ENCODE data around the gene DMD. TPM values are rescaled to one million over a fixed set of nuclear protein-coding genes. Genes with fewer than 3 reads are reported as not detected.
"Not testable (repeated sequence)": the region's sequence is repeated elsewhere in the genome, so short reads cannot be mapped to it uniquely, and the experiment has no call there.

Gene DMD
- total RNA-seq, 5 donors from 2014 or later (not counting 1 experiment from before 2014, with no cell fraction given) = 0.73 to 1.6 (median 0.88) TPM; not detected in 1

DNA sequence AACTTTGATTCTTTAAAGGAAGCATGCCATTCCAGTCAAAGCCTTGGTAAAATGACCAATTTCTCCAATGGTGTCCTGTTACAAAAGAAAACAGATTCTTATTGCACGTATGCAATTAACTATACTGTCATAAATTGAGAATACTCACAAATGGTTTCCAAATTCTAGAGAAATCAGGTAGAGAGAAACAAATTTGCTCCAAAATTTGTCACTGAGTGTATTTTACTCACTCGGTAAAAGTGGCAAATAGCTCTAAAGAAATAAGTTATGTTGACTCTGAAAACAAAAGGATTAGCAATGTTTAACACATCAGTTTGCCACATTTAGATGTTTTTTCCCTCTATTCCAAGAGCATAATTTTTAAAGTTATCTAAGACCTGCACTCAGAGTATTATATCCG is 133.1 kb downstream of the DMD start:
- ChIA-PET POLR2A (no interaction called here), CTCF (no interaction called here)
- H3K9me3 Mint-ChIP-seq = peaks cover 0 to 5% (median 2%) of the 10 kb centered on the region in 3 donors
- H3K27ac Mint-ChIP-seq = no peak overlapping the region
- Histone ChIP-seq H3K4me1 (ENCODE audit: control insufficient read depth in 1 of 2, extremely low read depth in 1 of 2, insufficient read depth in 2 of 2, low read length in 2 of 2) (no peaks in the 10 kb centered on the region), H3K27ac (ENCODE audit: low read length) (no peak overlapping the region), H3K27me3 (replicated peaks in 1 of 2; ENCODE audit: control insufficient read depth in 2 of 2, extremely low read depth in 1 of 2, insufficient read depth in 2 of 2, low read length in 1 of 2) (no peaks in the 10 kb centered on the region), H3K36me3 (ENCODE audit: control insufficient read depth in 2 of 2, extremely low read depth in 1 of 2, insufficient read depth in 1 of 2, low read length in 1 of 2) (no peaks in the 10 kb centered on the region), H3K4me3 (ENCODE audit: control insufficient read depth in 1 of 2, extremely low read depth in 1 of 2, low read length in 1 of 2) (no peak overlapping the region), H3K9me3 (no peaks in the 10 kb centered on the region)
- H3K27me3 Mint-ChIP-seq = no peaks in the 10 kb centered on the region
- no CpG with 5 or more reads among the region's 3 CpGs for WGBS (ENCODE audit: insufficient coverage)
- H3K4me1 Mint-ChIP-seq = no peaks in the 10 kb centered on the region
- H3K36me3 Mint-ChIP-seq = no peaks in the 10 kb centered on the region
- no peak overlapping the region for H3K4me3 Mint-ChIP-seq
- DNase-seq (no peak), ATAC-seq (replicated peaks in 1 of 4) (no peak)

DNA sequence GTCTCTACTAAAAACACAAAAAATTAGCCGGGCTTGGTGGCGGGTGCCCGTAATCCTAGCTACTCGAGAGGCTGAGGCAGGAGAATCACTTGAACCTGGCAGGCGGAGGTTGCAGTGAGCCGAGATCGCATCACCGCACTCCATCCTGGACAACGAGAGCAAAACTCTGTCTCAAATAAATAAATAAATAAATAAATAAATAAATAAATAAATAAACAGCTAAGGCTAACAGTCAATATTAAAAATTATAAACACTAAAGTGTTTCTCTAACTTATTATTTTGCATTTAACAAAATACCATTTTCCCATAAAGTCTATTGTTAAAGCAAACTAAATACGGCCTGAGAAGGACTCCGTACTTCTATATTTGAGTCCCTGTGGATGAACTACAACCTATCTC is 137.7 kb downstream of the DMD start:
- no CpG with 5 or more reads among the region's 11 CpGs for WGBS (ENCODE audit: insufficient coverage)
- H3K27ac Mint-ChIP-seq, DNase-seq: not testable (repeated sequence)

DNA sequence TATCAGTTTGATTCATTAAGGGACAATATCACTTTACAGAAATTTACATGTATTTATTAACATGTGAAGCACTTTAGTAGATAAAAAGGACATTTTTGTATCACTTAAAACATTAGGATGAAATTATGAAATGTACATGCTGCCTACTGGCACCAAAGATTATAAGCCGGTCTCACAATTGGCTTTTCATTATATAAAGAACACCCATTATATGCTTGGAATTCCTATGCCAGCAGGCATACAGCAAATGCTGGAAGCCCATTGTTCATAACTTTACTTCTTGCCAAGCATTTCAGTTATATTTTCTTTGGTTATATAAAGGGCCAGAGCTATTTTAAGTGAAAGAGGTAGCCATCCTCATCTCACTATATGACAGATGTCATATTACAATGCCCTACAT is 145.9 kb downstream of the DMD start:
- Histone ChIP-seq H3K36me3 (ENCODE audit: control insufficient read depth in 2 of 2, extremely low read depth in 1 of 2, insufficient read depth in 1 of 2, low read length in 1 of 2) (no peaks in the 10 kb centered on the region), H3K4me3 (ENCODE audit: control insufficient read depth in 1 of 2, extremely low read depth in 1 of 2, low read length in 1 of 2) (no peak overlapping the region), H3K4me1 (ENCODE audit: control insufficient read depth in 1 of 2, extremely low read depth in 1 of 2, insufficient read depth in 2 of 2, low read length in 2 of 2) (no peaks in the 10 kb centered on the region), H3K27ac (ENCODE audit: low read length) (no peak overlapping the region), H3K27me3 (replicated peaks in 1 of 2; ENCODE audit: control insufficient read depth in 2 of 2, extremely low read depth in 1 of 2, insufficient read depth in 2 of 2, low read length in 1 of 2) (no peaks in the 10 kb centered on the region), H3K9me3 (no peaks in the 10 kb centered on the region)
- CTCF ChIA-PET = no interaction called here
- peaks cover 0 to 3% (median 2%) of the 10 kb centered on the region in 3 donors for H3K9me3 Mint-ChIP-seq
- WGBS (ENCODE audit: insufficient coverage) = no CpG with 5 or more reads among the region's 1 CpG
- ATAC-seq (replicated peaks in 1 of 4) (no peak), DNase-seq (no peak)
- H3K4me3 Mint-ChIP-seq = no peak overlapping the region
- no peak overlapping the region for H3K27ac Mint-ChIP-seq
- no peaks in the 10 kb centered on the region for H3K27me3 Mint-ChIP-seq
- POLR2A ChIA-PET = no interaction called here
- H3K4me1 Mint-ChIP-seq = no peaks in the 10 kb centered on the region
- no peaks in the 10 kb centered on the region for H3K36me3 Mint-ChIP-seq

More for the DNA sequence above, 137.7 kb downstream of the DMD start:
- H3K9me3 ChIP-seq; H3K36me3 Mint-ChIP-seq; H3K27ac ChIP-seq (ENCODE audit: low read length); POLR2A ChIA-PET; CTCF ChIA-PET; H3K4me3 Mint-ChIP-seq; H3K27me3 Mint-ChIP-seq; H3K9me3 Mint-ChIP-seq; H3K27me3 ChIP-seq (replicated peaks in 1 of 2; ENCODE audit: control insufficient read depth in 2 of 2, extremely low read depth in 1 of 2, insufficient read depth in 2 of 2, low read length in 1 of 2); H3K4me1 Mint-ChIP-seq; H3K36me3 ChIP-seq (ENCODE audit: control insufficient read depth in 2 of 2, extremely low read depth in 1 of 2, insufficient read depth in 1 of 2, low read length in 1 of 2); ATAC-seq (replicated peaks in 1 of 4); H3K4me3 ChIP-seq (ENCODE audit: control insufficient read depth in 1 of 2, extremely low read depth in 1 of 2, low read length in 1 of 2); H3K4me1 ChIP-seq (ENCODE audit: control insufficient read depth in 1 of 2, extremely low read depth in 1 of 2, insufficient read depth in 2 of 2, low read length in 2 of 2): not testable (repeated sequence)

- peaks cover 0 to 3% (median 0%) of the 10 kb centered on the region in 3 donors for H3K9me3 Mint-ChIP-seq
- ATAC-seq (replicated peaks in 1 of 4) = no peak
- H3K27me3 Mint-ChIP-seq = no peaks in the 10 kb centered on the region
- H3K4me3 Mint-ChIP-seq = no peak overlapping the region
- no peaks in the 10 kb centered on the region for H3K36me3 Mint-ChIP-seq
- H3K27me3 ChIP-seq (replicated peaks in 1 of 2; ENCODE audit: control insufficient read depth in 2 of 2, extremely low read depth in 1 of 2, insufficient read depth in 2 of 2, low read length in 1 of 2) = no peaks in the 10 kb centered on the region
- CTCF ChIA-PET = no interaction called here
- WGBS (ENCODE audit: insufficient coverage) = no CpG with 5 or more reads among the region's 1 CpG
- no peak overlapping the region for H3K27ac Mint-ChIP-seq
- H3K4me3 ChIP-seq (ENCODE audit: control insufficient read depth in 1 of 2, extremely low read depth in 1 of 2, low read length in 1 of 2) = no peak overlapping the region
- POLR2A ChIA-PET = no interaction called here
- no peak overlapping the region for H3K27ac ChIP-seq (ENCODE audit: low read length)
- no peaks in the 10 kb centered on the region for H3K36me3 ChIP-seq (ENCODE audit: control insufficient read depth in 2 of 2, extremely low read depth in 1 of 2, insufficient read depth in 1 of 2, low read length in 1 of 2)
- no peaks in the 10 kb centered on the region for H3K9me3 ChIP-seq
- no peak for DNase-seq
- no peaks in the 10 kb centered on the region for H3K4me1 Mint-ChIP-seq
- no peaks in the 10 kb centered on the region for H3K4me1 ChIP-seq (ENCODE audit: control insufficient read depth in 1 of 2, extremely low read depth in 1 of 2, insufficient read depth in 2 of 2, low read length in 2 of 2)
Observed at GRCh38 chrX:33062041-33062440, 149.3 kb downstream of the DMD start.

GRCh38 chrX:33053001-33053400 is 158.3 kb downstream of the DMD start:
- H3K36me3 ChIP-seq (ENCODE audit: control insufficient read depth in 2 of 2, extremely low read depth in 1 of 2, insufficient read depth in 1 of 2, low read length in 1 of 2) = no peaks in the 10 kb centered on the region
- no peak overlapping the region for H3K4me3 ChIP-seq (ENCODE audit: control insufficient read depth in 1 of 2, extremely low read depth in 1 of 2, low read length in 1 of 2)
- no peak overlapping the region for H3K27ac ChIP-seq (ENCODE audit: low read length)
- H3K36me3 Mint-ChIP-seq = no peaks in the 10 kb centered on the region
- H3K9me3 Mint-ChIP-seq = peaks cover 0 to 2% (median 0%) of the 10 kb centered on the region in 3 donors
- CTCF ChIA-PET = no interaction called here
- H3K9me3 ChIP-seq = no peaks in the 10 kb centered on the region
- H3K27me3 Mint-ChIP-seq = no peaks in the 10 kb centered on the region
- H3K4me1 Mint-ChIP-seq = no peaks in the 10 kb centered on the region
- ATAC-seq (replicated peaks in 1 of 4) = no peak
- H3K27ac Mint-ChIP-seq = no peak overlapping the region
- no peak for DNase-seq
- no CpG with 5 or more reads among the region's 9 CpGs for WGBS (ENCODE audit: insufficient coverage)
- H3K4me1 ChIP-seq (ENCODE audit: control insufficient read depth in 1 of 2, extremely low read depth in 1 of 2, insufficient read depth in 2 of 2, low read length in 2 of 2) = no peaks in the 10 kb centered on the region
- H3K27me3 ChIP-seq (replicated peaks in 1 of 2; ENCODE audit: control insufficient read depth in 2 of 2, extremely low read depth in 1 of 2, insufficient read depth in 2 of 2, low read length in 1 of 2) = no peaks in the 10 kb centered on the region
- POLR2A ChIA-PET = no interaction called here
- H3K4me3 Mint-ChIP-seq = no peak overlapping the region

DNA sequence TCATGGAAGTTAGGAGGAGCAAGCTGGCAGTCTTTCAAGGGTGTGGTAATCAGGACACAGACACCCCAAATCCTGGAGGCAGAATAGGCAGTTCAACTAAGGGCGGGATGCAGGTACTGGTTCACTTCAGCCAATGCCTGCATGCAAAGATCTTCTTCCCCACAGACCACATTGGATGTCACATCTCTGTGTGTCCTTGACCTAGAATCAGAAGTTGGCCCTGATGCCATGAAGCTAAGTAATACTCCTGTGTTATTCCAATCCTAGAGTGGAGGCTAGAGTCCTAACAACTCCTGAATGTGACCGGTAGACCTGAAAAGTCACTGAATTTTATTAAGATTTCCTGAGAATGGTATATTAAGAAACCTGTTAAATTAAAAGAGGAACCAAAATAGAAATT is 165.5 kb downstream of the DMD start:
- Mint-ChIP-seq H3K27ac (no peak overlapping the region), H3K4me1 (no peaks in the 10 kb centered on the region), H3K27me3 (no peaks in the 10 kb centered on the region), H3K9me3 (peaks cover 0 to 3% (median 3%) of the 10 kb centered on the region in 3 donors), H3K36me3 (no peaks in the 10 kb centered on the region), H3K4me3 (no peak overlapping the region)
- ATAC-seq (replicated peaks in 1 of 4) = no peak
- no peaks in the 10 kb centered on the region for H3K27me3 ChIP-seq (replicated peaks in 1 of 2; ENCODE audit: control insufficient read depth in 2 of 2, extremely low read depth in 1 of 2, insufficient read depth in 2 of 2, low read length in 1 of 2)
- no peak overlapping the region for H3K4me3 ChIP-seq (ENCODE audit: control insufficient read depth in 1 of 2, extremely low read depth in 1 of 2, low read length in 1 of 2)
- no peak overlapping the region for H3K27ac ChIP-seq (ENCODE audit: low read length)
- no peak for DNase-seq
- no peaks in the 10 kb centered on the region for H3K4me1 ChIP-seq (ENCODE audit: control insufficient read depth in 1 of 2, extremely low read depth in 1 of 2, insufficient read depth in 2 of 2, low read length in 2 of 2)
- no peaks in the 10 kb centered on the region for H3K9me3 ChIP-seq
- POLR2A ChIA-PET = no interaction called here
- H3K36me3 ChIP-seq (ENCODE audit: control insufficient read depth in 2 of 2, extremely low read depth in 1 of 2, insufficient read depth in 1 of 2, low read length in 1 of 2) = no peaks in the 10 kb centered on the region
- CTCF ChIA-PET = no interaction called here
- no CpG with 5 or more reads among the region's 2 CpGs for WGBS (ENCODE audit: insufficient coverage)

DNA sequence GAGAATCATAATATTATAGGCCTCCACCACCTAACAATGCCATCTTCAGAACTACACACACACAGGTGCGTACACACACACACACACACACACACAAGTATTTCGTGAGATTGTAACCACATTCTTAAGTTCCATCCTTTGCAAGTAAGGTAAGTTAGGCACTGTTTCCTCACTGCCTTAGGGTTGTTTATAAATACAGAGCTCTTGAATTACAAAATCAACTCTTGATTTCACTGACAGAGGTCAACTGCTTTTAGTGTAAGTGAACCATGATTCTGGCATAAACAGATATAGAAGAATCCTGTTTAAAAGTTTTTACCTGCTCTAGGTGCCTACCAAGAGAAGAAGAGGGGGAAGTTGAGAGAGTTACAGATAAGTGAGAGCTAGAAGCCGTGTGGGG is 166.1 kb downstream of the DMD start:
- no peak overlapping the region for H3K27ac Mint-ChIP-seq
- DNase-seq = no peak
- WGBS (ENCODE audit: insufficient coverage) = no CpG with 5 or more reads among the region's 3 CpGs
- Histone ChIP-seq H3K27ac (ENCODE audit: low read length) (no peak overlapping the region), H3K36me3 (ENCODE audit: control insufficient read depth in 2 of 2, extremely low read depth in 1 of 2, insufficient read depth in 1 of 2, low read length in 1 of 2) (no peaks in the 10 kb centered on the region), H3K4me1 (ENCODE audit: control insufficient read depth in 1 of 2, extremely low read depth in 1 of 2, insufficient read depth in 2 of 2, low read length in 2 of 2) (no peaks in the 10 kb centered on the region), H3K9me3 (no peaks in the 10 kb centered on the region), H3K27me3 (replicated peaks in 1 of 2; ENCODE audit: control insufficient read depth in 2 of 2, extremely low read depth in 1 of 2, insufficient read depth in 2 of 2, low read length in 1 of 2) (no peaks in the 10 kb centered on the region), H3K4me3 (ENCODE audit: control insufficient read depth in 1 of 2, extremely low read depth in 1 of 2, low read length in 1 of 2) (no peak overlapping the region)
- no peaks in the 10 kb centered on the region for H3K4me1 Mint-ChIP-seq
- H3K36me3 Mint-ChIP-seq = no peaks in the 10 kb centered on the region
- H3K9me3 Mint-ChIP-seq = peaks cover 0 to 3% (median 3%) of the 10 kb centered on the region in 3 donors
- CTCF ChIA-PET = no interaction called here
- no peak for ATAC-seq (replicated peaks in 1 of 4)
- no peaks in the 10 kb centered on the region for H3K27me3 Mint-ChIP-seq
- no peak overlapping the region for H3K4me3 Mint-ChIP-seq
- POLR2A ChIA-PET = no interaction called here
